T1000 (cell line): ENCODE measurements around the gene PCP4L1.
A peak's percentile ranks its signal among the peaks of the same experiment; 100 is the strongest.
"Not testable (repeated sequence)": the region's sequence is repeated elsewhere in the genome, so short reads cannot be mapped to it uniquely, and the experiment has no call there.

Experiments used
- DNase-seq: peaks from one replicate; lab custom pipeline; 2025; ENCODE audit warnings: mixed read lengths; lab: John Stamatoyannopoulos, UW

PCP4L1 gene

GRCh38 chr1:161258439-161259344, at the start of gene PCP4L1:
Gene PCP4L1, plus strand, starts transcription at chr1:161258745. Its CDS starts 230 bp downstream, at chr1:161258975.
- no peak for DNase-seq

- no peak for DNase-seq
These were observed 48.6 kb upstream of the PCP4L1 start for GRCh38 chr1:161209790-161210409.

- DNase-seq, result no peak
These were observed 44.2 kb upstream of the PCP4L1 start for GRCh38 chr1:161214369-161214768.

GRCh38 chr1:161215076-161215475, 43.5 kb upstream of the PCP4L1 start, which contains the start of gene FCER1G:
Gene FCER1G, plus strand, starts transcription at chr1:161215295. Its CDS starts 27 bp downstream, at chr1:161215322.
- DNase-seq, result no peak

- DNase-seq, result no peak
These were observed 41.4 kb upstream of the PCP4L1 start for GRCh38 chr1:161216945-161217712.

GRCh38 chr1:161217831-161218230, 40.7 kb upstream of the PCP4L1 start:
- no peak for DNase-seq

GRCh38 chr1:161218301-161219077, 40.1 kb upstream of the PCP4L1 start:
- DNase-seq, result peak; percentile 29

- DNase-seq, result no peak
These were observed 39.3 kb upstream of the PCP4L1 start for GRCh38 chr1:161219078-161219892.

GRCh38 chr1:161220002-161220401, 38.5 kb upstream of the PCP4L1 start:
- no peak for DNase-seq

- DNase-seq, result no peak
These were observed 36.1 kb upstream of the PCP4L1 start for GRCh38 chr1:161222175-161223019.

GRCh38 chr1:161223805-161224694, 34.5 kb upstream of the PCP4L1 start:
- DNase-seq, result no peak

- DNase-seq, result not testable (repeated sequence)
These were observed 33.9 kb upstream of the PCP4L1 start for GRCh38 chr1:161224695-161225087.

GRCh38 chr1:161225178-161225533, 33.4 kb upstream of the PCP4L1 start:
- no peak for DNase-seq

- peak; percentile 90 for DNase-seq
These were observed 32.8 kb upstream of the PCP4L1 start, which contains the start of gene TOMM40L for GRCh38 chr1:161225534-161226319. Gene TOMM40L, plus strand, starts transcription at chr1:161226060. Its CDS starts 430 bp downstream, at chr1:161226490.

- no peak for DNase-seq
These were observed 32.2 kb upstream of the PCP4L1 start for GRCh38 chr1:161226320-161226711.

GRCh38 chr1:161226759-161227158, 31.8 kb upstream of the PCP4L1 start:
- no peak for DNase-seq

- DNase-seq, result peak; percentile 40
These were observed 31.2 kb upstream of the PCP4L1 start for GRCh38 chr1:161227196-161227871.
